ENCODE data around the gene HMCN1.

Gene HMCN1

GRCh38 chr1:185733818-185734735 lies at the start of gene HMCN1:
HMCN1 (plus strand) TSS chr1:185734391; CDS start chr1:185734780, 389 bp downstream.
- FAIRE-seq: no peak

GRCh38 chr1:185686821-185687778 lies 47.1 kb upstream of the HMCN1 start:
- no peak for FAIRE-seq

- FAIRE-seq: no peak
Measured at GRCh38 chr1:185690527-185690926, 43.7 kb upstream of the HMCN1 start.

- FAIRE-seq: no peak
Measured at GRCh38 chr1:185693654-185694053, 40.5 kb upstream of the HMCN1 start.

- FAIRE-seq: no peak
Measured at GRCh38 chr1:185694081-185694480, 40.1 kb upstream of the HMCN1 start.

- FAIRE-seq: no peak
Measured at GRCh38 chr1:185695299-185695698, 38.9 kb upstream of the HMCN1 start.

GRCh38 chr1:185696422-185697150 lies 37.6 kb upstream of the HMCN1 start:
- FAIRE-seq: no peak

- no peak for FAIRE-seq
Measured at GRCh38 chr1:185699874-185700273, 34.3 kb upstream of the HMCN1 start.

- FAIRE-seq: no peak
Measured at GRCh38 chr1:185701650-185702049, 32.5 kb upstream of the HMCN1 start.

- FAIRE-seq: no peak
Measured at GRCh38 chr1:185704181-185704580, 30.0 kb upstream of the HMCN1 start.

GRCh38 chr1:185716095-185716494 lies 18.1 kb upstream of the HMCN1 start:
- FAIRE-seq: no peak

- FAIRE-seq: no peak
Measured at GRCh38 chr1:185719021-185719420, 15.2 kb upstream of the HMCN1 start.

GRCh38 chr1:185720633-185721272 lies 13.4 kb upstream of the HMCN1 start:
- FAIRE-seq: no peak

- no peak for FAIRE-seq
Measured at GRCh38 chr1:185721553-185721952, 12.6 kb upstream of the HMCN1 start.

- no peak for FAIRE-seq
Measured at GRCh38 chr1:185722098-185722497, 12.1 kb upstream of the HMCN1 start.

GRCh38 chr1:185727726-185728125 lies 6.5 kb upstream of the HMCN1 start:
- no peak for FAIRE-seq

GRCh38 chr1:185731446-185731845 lies 2.7 kb upstream of the HMCN1 start:
- no peak for FAIRE-seq

- no peak for FAIRE-seq
Measured at GRCh38 chr1:185732951-185733350, 1.2 kb upstream of the HMCN1 start.

- no peak for FAIRE-seq
Measured at GRCh38 chr1:185734929-185735700, 924 bp downstream of the HMCN1 start.

GRCh38 chr1:185735701-185736064 lies 1.5 kb downstream of the HMCN1 start:
- FAIRE-seq: no peak

- FAIRE-seq: no peak
Measured at GRCh38 chr1:185739967-185740366, 5.8 kb downstream of the HMCN1 start.
